ENCODE results near the gene MAP3K5. TPM values are rescaled to one million over a fixed set of nuclear protein-coding genes. Genes with fewer than 3 reads are reported as not detected.

Gene MAP3K5
- total RNA-seq, 1 experiment from 2014 or later = 2.1 TPM

GRCh38 chr6:136525586-136526195 is 266.6 kb downstream of the MAP3K5 start:
- BruUV-seq (replicated peaks) = no TSS peak
- Mint-ChIP-seq H3K4me3 (ENCODE audit: unreplicated experiment) (no peak overlapping the region), H3K27me3 (ENCODE audit: insufficient read depth, unreplicated experiment) (no peaks in the 10 kb centered on the region), H3K9me3 (ENCODE audit: unreplicated experiment) (no peaks in the 10 kb centered on the region), H3K36me3 (ENCODE audit: insufficient read depth, unreplicated experiment) (peaks cover 14% of the 10 kb centered on the region), H3K27ac (ENCODE audit: unreplicated experiment) (peak overlapping the region; percentile 13), H3K4me1 (ENCODE audit: low read depth, unreplicated experiment) (peaks cover 18% of the 10 kb centered on the region)
- TF ChIP-seq CTCF (IDR thresholded peaks at IDR 0.05; ENCODE audit: insufficient read depth in 1 of 2, low read depth in 1 of 2, low read length in 1 of 2, severe bottlenecking in 1 of 2, unreplicated experiment in 1 of 2) = no peak
- ChIA-PET CTCF (interaction anchor here (2.1 to 2.3 kb wide), 2 partner anchors 22 to 25 kb away, joined by 7 to 12 read pairs; partner anchors contain the start of gene MAP7), POLR2A (interaction anchor here (0.7 to 1.3 kb wide), 2 partner anchors 31 to 236 kb away, joined by 3 to 5 read pairs; partner anchors contain the start of gene BCLAF1)
- no peak for DNase-seq
- Histone ChIP-seq H3K9me3 (no peaks in the 10 kb centered on the region), H3K36me3 (ENCODE audit: control insufficient read depth, insufficient read depth, low read length) (no peaks in the 10 kb centered on the region), H3K4me3 (ENCODE audit: low read depth, low read length) (no peak overlapping the region), H3K4me1 (peaks cover 9% of the 10 kb centered on the region), H3K27me3 (replicated peaks; ENCODE audit: control insufficient read depth, insufficient read depth, low read length) (no peaks in the 10 kb centered on the region)
- intact Hi-C loops (cut with micrococcal nuclease; ENCODE audit: unreplicated experiment) = no loop called here

GRCh38 chr6:136524936-136525413 is 267.3 kb downstream of the MAP3K5 start:
- BruUV-seq (replicated peaks) = no TSS peak
- no peak overlapping the region for H3K4me3 Mint-ChIP-seq (ENCODE audit: unreplicated experiment)
- no peak for TF ChIP-seq CTCF (IDR thresholded peaks at IDR 0.05; ENCODE audit: insufficient read depth in 1 of 2, low read depth in 1 of 2, low read length in 1 of 2, severe bottlenecking in 1 of 2, unreplicated experiment in 1 of 2)
- no peaks in the 10 kb centered on the region for H3K27me3 ChIP-seq (replicated peaks; ENCODE audit: control insufficient read depth, insufficient read depth, low read length)
- no peak overlapping the region for H3K4me3 ChIP-seq (ENCODE audit: low read depth, low read length)
- ChIA-PET POLR2A (interaction anchor here (1.3 kb wide), 1 partner anchor 235 kb away, joined by 5 read pairs; the partner anchor contains the start of gene BCLAF1), CTCF (interaction anchor here (0.6 to 2.3 kb wide), 3 partner anchors 22 to 761 kb away, joined by 3 to 12 read pairs (median 7); partner anchors contain the start of gene MAP7)
- H3K36me3 Mint-ChIP-seq (ENCODE audit: insufficient read depth, unreplicated experiment) = peaks cover 14% of the 10 kb centered on the region
- no peaks in the 10 kb centered on the region for H3K9me3 ChIP-seq
- DNase-seq = no peak
- no peaks in the 10 kb centered on the region for H3K27me3 Mint-ChIP-seq (ENCODE audit: insufficient read depth, unreplicated experiment)
- intact Hi-C loops (cut with micrococcal nuclease; ENCODE audit: unreplicated experiment) = no loop called here
- no peak overlapping the region for H3K27ac Mint-ChIP-seq (ENCODE audit: unreplicated experiment)
- peaks cover 18% of the 10 kb centered on the region for H3K4me1 Mint-ChIP-seq (ENCODE audit: low read depth, unreplicated experiment)
- no peaks in the 10 kb centered on the region for H3K9me3 Mint-ChIP-seq (ENCODE audit: unreplicated experiment)
- H3K4me1 ChIP-seq = peaks cover 9% of the 10 kb centered on the region
- H3K36me3 ChIP-seq (ENCODE audit: control insufficient read depth, insufficient read depth, low read length) = no peaks in the 10 kb centered on the region

DNA sequence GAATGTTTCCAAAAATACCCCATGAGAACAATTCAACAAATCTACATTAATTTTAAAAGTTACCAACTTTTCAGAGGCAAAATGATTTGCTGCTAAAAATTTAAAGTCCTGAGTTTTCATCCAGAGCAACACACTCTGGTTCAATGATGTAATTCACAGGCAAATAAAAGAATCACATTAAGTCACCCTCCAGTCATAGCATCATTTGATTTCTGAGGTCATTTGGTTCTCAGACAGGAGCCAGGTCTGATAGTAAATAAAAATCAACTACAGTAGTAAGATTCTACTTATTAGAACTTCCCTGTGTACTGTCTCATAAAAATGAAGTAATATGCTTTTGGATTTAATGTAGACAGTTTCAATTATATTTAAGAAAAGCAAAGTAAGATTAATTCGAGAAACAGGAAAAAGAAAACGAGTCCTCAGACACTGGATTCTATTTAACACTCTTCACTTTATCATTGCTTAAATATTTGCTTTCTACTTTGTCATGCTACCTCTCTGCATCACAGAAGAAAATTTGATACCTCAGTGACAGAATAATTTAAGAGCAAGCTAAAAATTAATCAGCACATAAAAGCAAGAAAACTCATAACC is 267.8 kb downstream of the MAP3K5 start:
- Mint-ChIP-seq H3K27me3 (ENCODE audit: insufficient read depth, unreplicated experiment) (no peaks in the 10 kb centered on the region), H3K27ac (ENCODE audit: unreplicated experiment) (no peak overlapping the region), H3K36me3 (ENCODE audit: insufficient read depth, unreplicated experiment) (peaks cover 14% of the 10 kb centered on the region), H3K9me3 (ENCODE audit: unreplicated experiment) (no peaks in the 10 kb centered on the region), H3K4me1 (ENCODE audit: low read depth, unreplicated experiment) (peaks cover 18% of the 10 kb centered on the region), H3K4me3 (ENCODE audit: unreplicated experiment) (no peak overlapping the region)
- Histone ChIP-seq H3K9me3 (no peaks in the 10 kb centered on the region), H3K4me1 (peaks cover 9% of the 10 kb centered on the region), H3K4me3 (ENCODE audit: low read depth, low read length) (no peak overlapping the region), H3K27me3 (replicated peaks; ENCODE audit: control insufficient read depth, insufficient read depth, low read length) (no peaks in the 10 kb centered on the region), H3K36me3 (ENCODE audit: control insufficient read depth, insufficient read depth, low read length) (no peaks in the 10 kb centered on the region)
- no peak for DNase-seq
- ChIA-PET CTCF (interaction anchor here (0.6 to 2.3 kb wide), 2 partner anchors 26 to 760 kb away, joined by 3 to 12 read pairs; partner anchors contain the start of gene MAP7), POLR2A (no interaction called here)
- no peak for TF ChIP-seq CTCF (IDR thresholded peaks at IDR 0.05; ENCODE audit: insufficient read depth in 1 of 2, low read depth in 1 of 2, low read length in 1 of 2, severe bottlenecking in 1 of 2, unreplicated experiment in 1 of 2)
- BruUV-seq (replicated peaks) = no TSS peak
- intact Hi-C loops (cut with micrococcal nuclease; ENCODE audit: unreplicated experiment) = no loop called here
